Activated CD8-positive, alpha-beta memory T cell treated with anti-CD3 and anti-CD28 coated beads for 1 hour (primary cell): ENCODE results near the gene ENOX1.

Experiments used
- DNase-seq, 2 donors: peaks; one replicate each; pipeline ENCODE4 v3.0.0-alpha.2; 2020; ENCODE audit warnings: low read depth in 1 of 2; ENCODE audit errors: extremely low read depth in 1 of 2

The ENOX1 gene

GRCh38 chr13:43492311-43492710 lies 294.5 kb downstream of the ENOX1 start:
- no peak for DNase-seq

GRCh38 chr13:43489233-43489632 lies 297.5 kb downstream of the ENOX1 start:
- DNase-seq: no peak

- no peak for DNase-seq
Observed at GRCh38 chr13:43487885-43488284, 298.9 kb downstream of the ENOX1 start.

GRCh38 chr13:43487461-43487860 lies 299.3 kb downstream of the ENOX1 start:
- DNase-seq: no peak

GRCh38 chr13:43484432-43485225 lies 302.1 kb downstream of the ENOX1 start:
- DNase-seq: no peak

GRCh38 chr13:43483930-43484329 lies 302.8 kb downstream of the ENOX1 start:
- DNase-seq: no peak

- DNase-seq: no peak
Observed at GRCh38 chr13:43482641-43483040, 304.1 kb downstream of the ENOX1 start.

- no peak for DNase-seq
Observed at GRCh38 chr13:43482026-43482425, 304.7 kb downstream of the ENOX1 start.

GRCh38 chr13:43478902-43479301 lies 307.9 kb downstream of the ENOX1 start:
- no peak for DNase-seq

GRCh38 chr13:43478211-43478610 lies 308.6 kb downstream of the ENOX1 start:
- no peak for DNase-seq

GRCh38 chr13:43475140-43475539 lies 311.6 kb downstream of the ENOX1 start:
- DNase-seq: no peak

- DNase-seq: no peak
Observed at GRCh38 chr13:43473437-43473836, 313.3 kb downstream of the ENOX1 start.

GRCh38 chr13:43472980-43473379 lies 313.8 kb downstream of the ENOX1 start:
- no peak for DNase-seq

GRCh38 chr13:43472339-43472738 lies 314.4 kb downstream of the ENOX1 start:
- no peak for DNase-seq

GRCh38 chr13:43470610-43471009 lies 316.2 kb downstream of the ENOX1 start:
- DNase-seq: no peak

- DNase-seq: no peak
Observed at GRCh38 chr13:43469791-43470190, 317.0 kb downstream of the ENOX1 start.

GRCh38 chr13:43464578-43465264 lies 322.1 kb downstream of the ENOX1 start:
- DNase-seq: no peak

- DNase-seq: no peak
Observed at GRCh38 chr13:43448605-43449336, 338.0 kb downstream of the ENOX1 start.

GRCh38 chr13:43446126-43446525 lies 340.6 kb downstream of the ENOX1 start:
- no peak for DNase-seq

GRCh38 chr13:43445668-43446067 lies 341.1 kb downstream of the ENOX1 start:
- no peak for DNase-seq

- no peak for DNase-seq
Observed at GRCh38 chr13:43444081-43444480, 342.7 kb downstream of the ENOX1 start.
